BJ (cell line): ENCODE results near the gene SERPINH1. TPM values are rescaled to one million over a fixed set of nuclear protein-coding genes. Genes with fewer than 3 reads are reported as not detected.

Source experiments
- CTCF ChIA-PET: fragments of 350-600 bp; formaldehyde crosslinking; extraction: SDS; loops from one replicate; lab custom pipeline; 2021; ENCODE audit warnings: antibody characterized with exemption, inconsistent platforms; lab: Yijun Ruan, JAX
- POLR2A ChIA-PET: fragments of 300-600 bp; sonication (Branson Sonifier 250); formaldehyde crosslinking; extraction: SDS; loops from one replicate; lab custom pipeline; 2021; ENCODE audit warnings: antibody characterized with exemption; lab: Charles Lee
- DNase-seq: peaks from one replicate; pipeline ENCODE4 v3.0.0-alpha.2; 2011; ENCODE audit warnings: low read depth
- H3K27me3 ChIP-seq: 2 replicates; pipeline ENCODE4 v1.6.0; 2011; ENCODE audit warnings: low read length; ENCODE audit not compliant: control insufficient read depth, insufficient read depth
- H3K36me3 ChIP-seq: 2 replicates; pipeline ENCODE4 v1.5.1; 2011; ENCODE audit warnings: low read length; ENCODE audit not compliant: control insufficient read depth, insufficient read depth
- H3K4me3 ChIP-seq: 2 replicates; pipeline ENCODE4 v1.5.1; 2011; ENCODE audit warnings: low read depth, mild to moderate bottlenecking, control low read depth, low read length
- polyA plus RNA-seq: library from polyadenylated mRNA; depleted of rRNA; stranded (reverse); fragments of >200 nt; gene quantifications from 2 replicates; pipeline ENCODE4 v1.2.3, GENCODE V29; 2011
- TF ChIP-seq, protein P1 (sequence below): IDR thresholded peaks from 2 replicates; pipeline ENCODE4 v1.5.1; 2011; ENCODE audit warnings: low read depth, mild to moderate bottlenecking, control low read depth, inconsistent platforms, low read length, moderate library complexity; ENCODE audit not compliant: insufficient read depth

SERPINH1 gene
- polyA plus RNA-seq, 1 experiment: 1,604 TPM

DNA sequence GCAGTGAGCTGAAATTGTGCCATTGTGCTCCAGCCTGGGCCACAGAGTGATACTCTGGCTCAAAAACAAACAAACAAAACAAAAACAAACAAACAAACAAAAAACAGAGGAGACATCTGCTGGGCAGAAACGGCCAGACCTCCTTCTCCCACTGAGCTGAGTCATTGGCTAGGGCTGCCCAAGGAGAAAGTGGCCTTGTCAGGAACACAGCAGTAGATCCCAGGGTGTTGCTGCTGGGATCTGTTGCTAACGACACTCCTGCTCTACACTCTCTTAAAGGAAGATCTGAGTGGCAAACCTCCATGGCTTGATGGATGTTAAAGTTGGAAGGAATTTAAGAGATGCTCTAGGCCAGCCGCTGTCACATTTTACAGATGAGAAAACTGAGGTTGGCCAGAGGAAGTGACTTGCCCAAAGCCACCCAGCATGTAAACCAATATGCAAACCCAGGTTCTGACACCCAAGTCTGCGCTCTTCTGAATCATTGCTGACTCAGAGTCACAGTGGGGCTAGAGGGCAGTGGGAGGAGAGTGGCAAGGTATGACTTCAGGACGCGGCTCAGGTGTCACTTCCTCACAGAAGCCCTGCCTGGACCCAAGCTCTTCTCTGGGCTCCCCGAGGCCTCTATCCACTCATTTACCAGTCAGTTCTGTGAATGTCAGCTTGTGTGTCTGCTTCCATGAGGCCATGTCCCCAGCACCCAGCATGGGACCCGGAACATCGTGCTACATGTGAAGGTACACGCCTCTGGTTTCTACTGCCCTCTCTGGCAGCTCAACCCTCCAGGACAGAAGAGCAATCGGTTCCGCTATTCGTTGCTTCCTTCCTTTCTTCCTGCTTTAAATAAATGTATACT, 25.0 kb upstream of the SERPINH1 start:
- Histone ChIP-seq H3K27me3 (peaks cover 3% of the 10 kb centered on the region; the same call in 1 of the 2 replicates), H3K4me3 (no peak overlapping the region), H3K36me3 (no peaks in the 10 kb centered on the region)
- TF ChIP-seq, protein P1, sequence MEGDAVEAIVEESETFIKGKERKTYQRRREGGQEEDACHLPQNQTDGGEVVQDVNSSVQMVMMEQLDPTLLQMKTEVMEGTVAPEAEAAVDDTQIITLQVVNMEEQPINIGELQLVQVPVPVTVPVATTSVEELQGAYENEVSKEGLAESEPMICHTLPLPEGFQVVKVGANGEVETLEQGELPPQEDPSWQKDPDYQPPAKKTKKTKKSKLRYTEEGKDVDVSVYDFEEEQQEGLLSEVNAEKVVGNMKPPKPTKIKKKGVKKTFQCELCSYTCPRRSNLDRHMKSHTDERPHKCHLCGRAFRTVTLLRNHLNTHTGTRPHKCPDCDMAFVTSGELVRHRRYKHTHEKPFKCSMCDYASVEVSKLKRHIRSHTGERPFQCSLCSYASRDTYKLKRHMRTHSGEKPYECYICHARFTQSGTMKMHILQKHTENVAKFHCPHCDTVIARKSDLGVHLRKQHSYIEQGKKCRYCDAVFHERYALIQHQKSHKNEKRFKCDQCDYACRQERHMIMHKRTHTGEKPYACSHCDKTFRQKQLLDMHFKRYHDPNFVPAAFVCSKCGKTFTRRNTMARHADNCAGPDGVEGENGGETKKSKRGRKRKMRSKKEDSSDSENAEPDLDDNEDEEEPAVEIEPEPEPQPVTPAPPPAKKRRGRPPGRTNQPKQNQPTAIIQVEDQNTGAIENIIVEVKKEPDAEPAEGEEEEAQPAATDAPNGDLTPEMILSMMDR: no peak
- no peak for DNase-seq
- CTCF ChIA-PET: interaction anchor here (1.0 to 1.8 kb wide), 3 partner anchors 92 to 152 kb away, joined by 3 to 13 read pairs (median 3); no protein-coding TSS in a partner anchor
- POLR2A ChIA-PET: no interaction called here

DNA sequence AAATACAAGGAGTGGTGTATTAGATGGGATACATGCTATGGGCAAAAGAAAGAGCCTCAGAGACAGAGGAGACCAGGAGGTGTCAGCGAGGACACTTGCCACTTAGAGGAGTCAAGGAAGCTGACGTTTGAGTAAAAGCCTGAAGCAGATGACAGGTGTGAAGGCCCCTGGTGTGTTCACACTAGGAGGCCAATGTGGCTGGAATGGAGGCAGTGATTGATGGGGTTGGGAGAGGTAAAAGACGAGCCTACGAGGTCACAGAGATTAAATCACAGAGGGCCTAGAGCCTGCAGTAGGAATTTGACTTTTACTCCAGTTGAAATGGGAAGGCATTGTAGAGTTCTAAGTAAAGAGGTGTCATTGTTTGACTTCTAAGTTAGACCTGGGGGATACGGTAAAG, 24.3 kb upstream of the SERPINH1 start:
- ChIA-PET POLR2A (no interaction called here), CTCF (interaction anchor here (1.0 to 1.7 kb wide), 2 partner anchors 106 to 153 kb away, joined by 3 read pairs; no protein-coding TSS in a partner anchor)
- H3K27me3 ChIP-seq: peaks cover 3% of the 10 kb centered on the region; the same call in 1 of the 2 replicates
- no peak for DNase-seq
- H3K36me3 ChIP-seq: no peaks in the 10 kb centered on the region
- H3K4me3 ChIP-seq: no peak overlapping the region
- TF ChIP-seq, protein P1: no peak

DNA sequence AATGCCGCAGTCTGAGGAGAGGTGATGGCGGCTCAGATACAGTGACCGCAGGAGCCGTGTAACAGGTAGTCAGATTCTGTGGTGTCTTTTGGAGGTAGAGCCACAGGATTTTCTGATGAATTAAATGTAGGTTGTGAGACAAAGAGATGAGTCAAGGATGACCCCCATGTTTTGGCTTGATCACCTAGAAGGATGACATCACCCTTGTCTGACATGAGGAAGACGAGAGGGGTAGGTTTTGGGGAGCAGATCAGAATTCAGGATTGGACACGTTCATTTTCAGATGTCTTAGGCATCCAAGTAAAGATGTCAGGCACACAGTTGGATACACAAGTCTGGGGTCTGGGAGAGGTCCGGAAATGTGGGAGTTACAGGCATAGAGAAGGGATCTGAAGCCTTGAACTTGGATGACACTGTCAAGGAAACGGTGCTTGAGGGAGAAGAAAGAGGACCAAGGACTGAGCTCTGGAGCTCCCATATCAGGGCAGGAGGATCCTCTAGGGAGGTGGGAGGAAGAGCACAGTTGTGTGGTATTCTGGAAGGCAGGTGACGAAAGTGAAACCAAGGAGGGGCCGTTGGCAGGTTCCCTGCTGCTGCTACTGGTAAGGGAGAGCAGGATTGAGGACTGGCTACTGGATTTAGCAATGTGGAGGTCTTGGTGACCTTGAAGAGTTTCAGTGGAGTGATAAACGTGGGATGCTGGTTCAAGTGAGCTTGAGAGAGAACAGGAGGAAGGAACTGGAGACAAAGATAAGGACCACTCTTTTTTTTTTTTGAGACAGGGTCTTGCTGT, 23.7 kb upstream of the SERPINH1 start:
- Histone ChIP-seq H3K4me3 (no peak overlapping the region), H3K27me3 (peaks cover 3% of the 10 kb centered on the region; the same call in 1 of the 2 replicates), H3K36me3 (no peaks in the 10 kb centered on the region)
- CTCF ChIA-PET: interaction anchor here (0.6 to 2.0 kb wide), 4 partner anchors 9 to 95 kb away, joined by 3 to 6 read pairs (median 4); no protein-coding TSS in a partner anchor
- DNase-seq: no peak
- POLR2A ChIA-PET: no interaction called here
- TF ChIP-seq, protein P1: no peak

DNA sequence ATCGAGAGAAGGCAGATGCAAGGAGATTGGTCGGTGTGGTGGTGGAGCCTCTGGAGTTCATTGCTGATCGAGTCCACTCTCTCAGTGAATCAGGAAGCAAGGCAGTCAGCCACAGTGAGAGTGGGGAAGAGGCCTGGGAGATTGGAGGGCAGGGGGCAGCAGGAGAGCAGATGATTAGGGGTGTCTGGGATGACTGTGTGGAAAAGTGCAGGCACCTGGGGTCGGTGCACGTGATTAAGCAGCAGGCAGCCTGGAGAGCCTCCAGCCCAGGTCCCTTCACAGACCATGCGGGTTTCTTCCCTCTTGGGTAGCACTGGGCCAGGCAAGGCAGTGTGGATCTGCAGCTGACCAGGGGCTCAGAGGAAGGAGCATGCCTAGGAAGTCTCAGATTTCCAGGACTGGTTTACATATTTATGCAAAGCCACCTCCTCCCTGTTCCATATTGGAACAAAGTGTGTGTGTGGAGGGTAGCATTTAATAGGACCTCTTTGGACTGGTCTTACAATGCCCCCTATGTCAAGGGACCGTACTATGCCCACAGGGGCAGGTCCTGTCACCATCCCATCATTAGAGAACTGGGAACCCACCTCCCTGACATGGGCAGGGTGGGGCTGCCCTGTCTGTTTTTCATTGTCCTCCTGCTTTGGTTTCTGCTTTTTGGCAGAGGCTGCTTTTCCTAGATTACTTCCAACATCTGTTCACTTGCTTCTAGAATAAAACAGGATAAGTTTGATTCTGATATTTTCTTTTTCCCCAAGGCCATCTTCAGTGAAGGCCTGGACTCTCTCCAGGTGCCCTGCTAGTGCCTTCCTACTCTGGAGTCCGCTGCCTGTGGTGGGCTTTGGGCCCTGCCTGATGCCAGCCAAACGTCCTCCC, 22.4 kb upstream of the SERPINH1 start:
- POLR2A ChIA-PET: no interaction called here
- no peaks in the 10 kb centered on the region for H3K36me3 ChIP-seq
- peaks cover 3% of the 10 kb centered on the region; the same call in 1 of the 2 replicates for H3K27me3 ChIP-seq
- CTCF ChIA-PET: interaction anchor here (1.0 to 2.0 kb wide), 5 partner anchors 8 to 152 kb away, joined by 3 to 6 read pairs (median 4); no protein-coding TSS in a partner anchor
- TF ChIP-seq, protein P1: no peak
- no peak for DNase-seq
- H3K4me3 ChIP-seq: no peak overlapping the region
